Vagina (tissue), 2 donors: ENCODE results near the gene SPHKAP. TPM values are rescaled to one million over a fixed set of nuclear protein-coding genes. Genes with fewer than 3 reads are reported as not detected.

Source experiments
- DNase-seq, 2 donors: peaks; one replicate each; pipeline ENCODE4 v3.0.0-alpha.2; 2017; ENCODE audit errors: extremely low spot score in 2 of 2
- H3K27ac ChIP-seq: fragments of 200-600 bp; sonication (generic); one replicate; pipeline ENCODE4 v1.5.1; 2019
- H3K27me3 ChIP-seq: fragments of 200-600 bp; sonication (generic); one replicate; pipeline ENCODE4 v1.5.1; 2019
- H3K36me3 ChIP-seq, 2 donors: fragments of 200-600 bp; sonication (generic); one replicate each; pipeline ENCODE4 v1.5.1; 2017 to 2019
- H3K4me1 ChIP-seq: fragments of 200-600 bp; sonication (generic); one replicate; pipeline ENCODE4 v1.5.1; 2019
- H3K4me3 ChIP-seq, 2 donors: fragments of 200-600 bp; sonication (generic); 1 replicate in 1 of 2; 2 replicates in 1 of 2; pipeline ENCODE4 v1.5.1; 2016 to 2019
- H3K9me3 ChIP-seq: fragments of 200-600 bp; sonication (generic); one replicate; pipeline ENCODE4 v1.5.1; 2019
- CTCF ChIP-seq, 3 experiments: fragments of 450-650 bp in 2 of 3; fragments of 200-600 bp in 1 of 3; sonication (generic) in 1 of 3; IDR thresholded peaks; one replicate each; pipeline ENCODE4 v1.5.1; 2017 to 2019; ENCODE audit warnings: antibody characterized with exemption in 3 of 3, mild to moderate bottlenecking in 2 of 3, moderate library complexity in 2 of 3
- POLR2A ChIP-seq, 2 donors: fragments of 450-650 bp; IDR thresholded peaks; one replicate each; pipeline ENCODE4 v1.6.1; 2017; ENCODE audit warnings: antibody characterized with exemption in 2 of 2, mild to moderate bottlenecking in 2 of 2, moderate library complexity in 2 of 2
- POLR2AphosphoS5 ChIP-seq, 2 donors: sonication (generic); formaldehyde crosslinking; IDR thresholded peaks; one replicate each; pipeline ENCODE4 v1.9.0; 2017; ENCODE audit warnings: antibody characterized with exemption in 2 of 2, mild to moderate bottlenecking in 2 of 2, low read depth in 1 of 2; ENCODE audit not compliant: insufficient read depth in 1 of 2
- intact Hi-C: fragments of 100-400 bp; cut with DNase I; formaldehyde crosslinking; loops from one replicate; pipeline ENCODE4 v1.15.1; 2023
- total RNA-seq: library from RNA; depleted of rRNA; stranded (reverse); fragments of >200 nt; gene quantifications from one replicate; pipeline ENCODE4 v1.2.3, GENCODE V29; 2016

Gene SPHKAP
- total RNA-seq, 1 donor from 2014 or later: 1.2 TPM

GRCh38 chr2:228126401-228126800 is 55.1 kb downstream of the SPHKAP start:
- Histone ChIP-seq H3K9me3 (no peaks in the 10 kb centered on the region), H3K36me3 (no peaks in the 10 kb centered on the region), H3K27me3 (no peaks in the 10 kb centered on the region), H3K27ac (no peak overlapping the region), H3K4me3 (no peak overlapping the region), H3K4me1 (no peaks in the 10 kb centered on the region)
- TF ChIP-seq POLR2AphosphoS5 (IDR thresholded peaks at IDR 0.05; ENCODE audit: insufficient read depth in 1 of 2, low read depth in 1 of 2): no peak
- TF ChIP-seq CTCF (IDR thresholded peaks at IDR 0.05): no peak
- no peak for TF ChIP-seq POLR2A (IDR thresholded peaks at IDR 0.05)
- intact Hi-C loops: no loop called here
- no peak for DNase-seq

GRCh38 chr2:228118940-228119339 is 62.5 kb downstream of the SPHKAP start:
- Histone ChIP-seq H3K27ac (no peak overlapping the region), H3K4me1 (no peaks in the 10 kb centered on the region), H3K27me3 (no peaks in the 10 kb centered on the region), H3K9me3 (no peaks in the 10 kb centered on the region), H3K36me3 (no peaks in the 10 kb centered on the region), H3K4me3 (no peak overlapping the region)
- no peak for TF ChIP-seq POLR2A (IDR thresholded peaks at IDR 0.05)
- TF ChIP-seq POLR2AphosphoS5 (IDR thresholded peaks at IDR 0.05; ENCODE audit: insufficient read depth in 1 of 2, low read depth in 1 of 2): no peak
- no peak for TF ChIP-seq CTCF (IDR thresholded peaks at IDR 0.05)
- intact Hi-C loops: no loop called here
- no peak for DNase-seq

- Histone ChIP-seq H3K4me1 (no peaks in the 10 kb centered on the region), H3K4me3 (no peak overlapping the region), H3K27me3 (no peaks in the 10 kb centered on the region), H3K36me3 (no peaks in the 10 kb centered on the region), H3K27ac (no peak overlapping the region), H3K9me3 (no peaks in the 10 kb centered on the region)
- DNase-seq: no peak
- intact Hi-C loops: no loop called here
- TF ChIP-seq CTCF (IDR thresholded peaks at IDR 0.05) (no peak), POLR2A (IDR thresholded peaks at IDR 0.05) (no peak), POLR2AphosphoS5 (IDR thresholded peaks at IDR 0.05; ENCODE audit: insufficient read depth in 1 of 2, low read depth in 1 of 2) (no peak)
These were observed 73.6 kb downstream of the SPHKAP start for GRCh38 chr2:228107846-228108245.

GRCh38 chr2:228105526-228106250 is 75.8 kb downstream of the SPHKAP start:
- Histone ChIP-seq H3K4me1 (no peaks in the 10 kb centered on the region), H3K27ac (no peak overlapping the region), H3K36me3 (no peaks in the 10 kb centered on the region), H3K27me3 (no peaks in the 10 kb centered on the region), H3K9me3 (no peaks in the 10 kb centered on the region), H3K4me3 (no peak overlapping the region)
- DNase-seq: no peak
- no peak for TF ChIP-seq POLR2A (IDR thresholded peaks at IDR 0.05)
- TF ChIP-seq CTCF (IDR thresholded peaks at IDR 0.05): no peak
- no peak for TF ChIP-seq POLR2AphosphoS5 (IDR thresholded peaks at IDR 0.05; ENCODE audit: insufficient read depth in 1 of 2, low read depth in 1 of 2)
- intact Hi-C loops: no loop called here

GRCh38 chr2:228104215-228104614 is 77.3 kb downstream of the SPHKAP start:
- intact Hi-C loops: no loop called here
- H3K27ac ChIP-seq: no peak overlapping the region
- DNase-seq: no peak
- no peaks in the 10 kb centered on the region for H3K36me3 ChIP-seq
- H3K9me3 ChIP-seq: no peaks in the 10 kb centered on the region
- no peak for TF ChIP-seq POLR2A (IDR thresholded peaks at IDR 0.05)
- TF ChIP-seq POLR2AphosphoS5 (IDR thresholded peaks at IDR 0.05; ENCODE audit: insufficient read depth in 1 of 2, low read depth in 1 of 2): no peak
- TF ChIP-seq CTCF (IDR thresholded peaks at IDR 0.05): no peak
- H3K4me1 ChIP-seq: no peaks in the 10 kb centered on the region
- H3K4me3 ChIP-seq: no peak overlapping the region
- H3K27me3 ChIP-seq: no peaks in the 10 kb centered on the region
